ENCODE results near the gene IRX4.

The IRX4 gene

DNA sequence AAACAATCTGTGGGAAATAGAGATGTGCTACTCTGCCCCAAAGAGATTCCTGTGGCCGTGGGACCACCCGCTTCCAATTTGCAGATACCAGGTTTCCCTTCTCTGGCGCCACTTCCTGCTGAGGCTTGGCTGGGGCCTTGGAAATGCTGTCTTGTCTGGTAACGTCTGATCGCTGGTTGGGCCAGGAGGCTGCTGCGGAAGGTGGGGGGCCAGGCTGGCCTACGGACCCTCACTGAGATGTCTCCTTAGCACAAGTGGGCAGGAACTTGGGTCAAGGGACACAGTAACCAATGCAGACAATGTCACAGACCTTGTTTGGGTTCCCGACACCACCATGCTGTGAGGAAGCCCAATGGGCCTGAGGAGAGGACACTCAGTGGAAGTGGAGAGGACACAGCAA lies 31.7 kb upstream of the IRX4 start:
- no peak for TF ChIP-seq CTCF (IDR thresholded peaks at IDR 0.05; ENCODE audit: low read depth, low read length)
- H3K4me3 ChIP-seq (ENCODE audit: low read depth, low read length): no peak overlapping the region
- DNase-seq (ENCODE audit: low read depth, low spot score): no peak
- in situ Hi-C loops (cut with HindIII; ENCODE audit: low sequenced_read_pairs): no loop called here

GRCh38 chr5:1913578-1913977 lies 30.9 kb upstream of the IRX4 start:
- in situ Hi-C loops (cut with HindIII; ENCODE audit: low sequenced_read_pairs): no loop called here
- TF ChIP-seq CTCF (IDR thresholded peaks at IDR 0.05; ENCODE audit: low read depth, low read length): no peak
- H3K4me3 ChIP-seq (ENCODE audit: low read depth, low read length): no peak overlapping the region
- no peak for DNase-seq (ENCODE audit: low read depth, low spot score)

DNA sequence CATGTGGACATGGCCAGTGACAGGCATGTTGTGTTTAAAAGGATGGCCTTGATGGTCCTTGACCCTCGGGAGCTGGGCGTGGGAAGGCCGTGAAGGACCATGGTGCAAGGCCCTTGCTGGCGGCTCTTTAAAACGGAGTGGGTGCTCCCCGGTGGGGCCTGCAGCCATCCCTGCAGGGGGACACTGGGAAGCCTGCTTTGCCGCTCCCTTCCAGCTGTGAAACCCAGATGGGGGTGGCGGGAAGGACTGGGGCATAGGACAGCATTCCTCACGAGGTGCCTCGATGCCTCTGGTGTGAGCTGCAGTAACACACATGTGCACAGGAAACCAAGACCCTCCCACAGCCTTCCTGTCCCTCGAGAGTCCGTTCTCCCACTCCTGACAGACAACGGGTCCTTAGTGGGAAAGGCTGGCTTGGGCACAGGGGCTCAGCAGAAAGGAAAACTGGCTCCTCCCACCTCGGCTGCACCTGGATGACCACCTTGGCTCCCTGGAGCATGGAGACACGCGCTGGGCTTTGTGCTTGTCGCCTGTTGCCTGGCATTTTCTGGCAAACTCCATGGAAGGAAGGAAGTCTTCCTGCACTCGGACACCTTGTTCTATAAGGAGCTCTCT lies 30.3 kb upstream of the IRX4 start:
- no peak overlapping the region for H3K4me3 ChIP-seq (ENCODE audit: low read depth, low read length)
- in situ Hi-C loops (cut with HindIII; ENCODE audit: low sequenced_read_pairs): no loop called here
- TF ChIP-seq CTCF (IDR thresholded peaks at IDR 0.05; ENCODE audit: low read depth, low read length): no peak
- DNase-seq (ENCODE audit: low read depth, low spot score): no peak

DNA sequence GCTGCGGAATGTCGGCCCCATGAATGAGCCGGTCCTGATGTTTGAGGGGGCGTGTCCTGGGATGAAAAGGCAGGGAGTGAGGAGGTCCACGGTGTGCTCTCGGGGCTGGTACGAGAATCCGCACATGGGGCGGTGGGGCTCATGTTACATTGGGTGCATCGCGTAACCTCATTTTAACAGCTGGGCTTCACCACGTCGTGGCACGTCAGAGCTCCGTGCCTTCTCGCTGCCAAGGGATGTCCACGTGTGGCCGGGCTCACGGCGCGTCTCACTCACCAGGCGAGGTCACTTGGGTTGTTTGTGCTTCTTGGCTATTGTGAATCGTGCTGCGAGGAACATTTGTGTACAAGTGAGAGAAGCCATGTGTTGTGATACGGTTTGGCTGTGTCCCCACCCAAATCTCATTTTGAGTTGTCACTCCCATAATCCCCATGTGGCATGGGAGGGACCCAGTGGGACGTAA lies 29.1 kb upstream of the IRX4 start:
- in situ Hi-C loops (cut with HindIII; ENCODE audit: low sequenced_read_pairs): no loop called here
- no peak for TF ChIP-seq CTCF (IDR thresholded peaks at IDR 0.05; ENCODE audit: low read depth, low read length)
- DNase-seq (ENCODE audit: low read depth, low spot score): no peak
- no peak overlapping the region for H3K4me3 ChIP-seq (ENCODE audit: low read depth, low read length)

DNA sequence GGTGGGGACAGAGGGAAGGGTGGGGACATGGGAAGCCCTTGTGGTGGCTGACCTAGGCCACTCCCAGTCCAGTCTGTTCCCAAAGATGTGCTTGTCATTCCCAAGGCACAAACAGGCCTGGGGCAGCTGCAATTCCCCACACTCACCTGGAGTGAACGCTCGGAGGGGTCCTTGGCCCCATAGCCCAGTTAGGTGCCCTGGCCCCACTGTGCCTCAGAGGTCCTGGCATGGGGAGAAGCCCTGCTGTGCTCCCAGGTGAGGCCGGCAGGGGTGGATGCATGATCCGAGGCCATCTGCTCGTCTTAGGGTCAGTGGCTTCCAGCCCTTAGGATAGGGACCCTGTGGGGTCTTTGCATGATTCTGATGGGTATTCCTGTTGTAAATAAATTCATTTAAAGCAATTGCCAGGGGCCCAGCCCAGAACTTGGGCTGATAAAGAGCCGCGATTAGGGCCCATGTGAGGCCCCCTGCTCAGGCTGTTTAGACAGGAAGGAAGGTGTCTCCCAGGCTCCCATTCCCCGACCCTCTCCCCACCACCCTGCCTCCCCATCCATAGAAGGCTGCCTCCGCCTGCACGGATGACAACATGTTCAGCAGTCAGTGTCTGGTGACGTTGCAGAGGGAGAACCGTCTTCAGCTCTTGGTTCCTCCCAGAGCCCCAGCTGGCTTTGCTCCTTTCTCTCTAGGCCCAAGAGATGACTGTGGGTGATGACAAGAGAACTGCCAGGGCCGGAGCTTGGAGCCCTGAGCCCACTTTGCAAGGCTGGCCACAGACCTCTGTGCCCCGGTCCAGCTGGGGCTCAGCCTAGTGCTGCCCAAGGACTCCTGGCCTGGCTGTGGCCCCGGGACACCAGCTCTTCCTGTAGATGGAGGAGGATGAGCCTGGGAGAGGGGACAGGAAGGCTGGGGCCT lies 28.4 kb upstream of the IRX4 start:
- DNase-seq (ENCODE audit: low read depth, low spot score): no peak
- in situ Hi-C loops (cut with HindIII; ENCODE audit: low sequenced_read_pairs): no loop called here
- no peak for TF ChIP-seq CTCF (IDR thresholded peaks at IDR 0.05; ENCODE audit: low read depth, low read length)
- no peak overlapping the region for H3K4me3 ChIP-seq (ENCODE audit: low read depth, low read length)

DNA sequence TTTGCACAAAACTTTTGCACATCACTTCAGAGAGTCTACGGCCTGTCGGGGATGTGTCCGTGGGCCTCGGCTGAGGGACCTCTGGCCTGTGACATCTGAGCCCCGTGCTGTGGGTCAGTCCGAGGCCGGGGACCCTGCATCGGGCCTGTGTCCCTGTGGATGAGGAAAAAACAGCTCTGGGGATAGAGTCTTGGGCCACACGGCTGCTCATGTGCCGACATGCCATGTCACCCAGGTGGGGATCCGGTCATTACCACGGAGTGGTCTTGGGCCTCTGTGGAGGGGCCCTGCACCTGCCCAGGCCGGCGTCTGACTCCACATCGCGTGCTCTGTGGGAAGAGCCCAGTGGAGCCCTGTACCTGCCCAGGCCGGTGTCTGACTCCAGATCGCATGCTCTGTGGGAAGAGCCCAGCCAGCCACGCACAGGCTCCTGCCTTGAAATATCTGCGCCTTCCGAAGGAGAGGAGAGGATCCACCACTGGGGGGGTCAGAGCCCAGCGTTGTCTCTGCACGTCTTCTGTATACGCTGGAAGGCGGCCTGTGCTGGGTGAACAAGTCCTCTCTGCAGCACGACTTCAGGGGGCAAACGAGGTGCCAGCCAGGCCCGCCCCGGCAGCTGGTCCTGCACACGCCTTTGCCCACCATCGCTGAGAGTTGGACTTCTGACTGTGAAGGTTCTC lies 27.5 kb upstream of the IRX4 start:
- no peak for DNase-seq (ENCODE audit: low read depth, low spot score)
- TF ChIP-seq CTCF (IDR thresholded peaks at IDR 0.05; ENCODE audit: low read depth, low read length): no peak
- no peak overlapping the region for H3K4me3 ChIP-seq (ENCODE audit: low read depth, low read length)
- in situ Hi-C loops (cut with HindIII; ENCODE audit: low sequenced_read_pairs): no loop called here
